ENCODE measurements around the gene SPATA21. TPM values are rescaled to one million over a fixed set of nuclear protein-coding genes. Genes with fewer than 3 reads are reported as not detected.
A peak's percentile ranks its signal among the peaks of the same experiment; 100 is the strongest.

Gene SPATA21
- total and polyA plus RNA-seq, 4 donors: 0.08 to 0.42 TPM; not detected in 2

DNA sequence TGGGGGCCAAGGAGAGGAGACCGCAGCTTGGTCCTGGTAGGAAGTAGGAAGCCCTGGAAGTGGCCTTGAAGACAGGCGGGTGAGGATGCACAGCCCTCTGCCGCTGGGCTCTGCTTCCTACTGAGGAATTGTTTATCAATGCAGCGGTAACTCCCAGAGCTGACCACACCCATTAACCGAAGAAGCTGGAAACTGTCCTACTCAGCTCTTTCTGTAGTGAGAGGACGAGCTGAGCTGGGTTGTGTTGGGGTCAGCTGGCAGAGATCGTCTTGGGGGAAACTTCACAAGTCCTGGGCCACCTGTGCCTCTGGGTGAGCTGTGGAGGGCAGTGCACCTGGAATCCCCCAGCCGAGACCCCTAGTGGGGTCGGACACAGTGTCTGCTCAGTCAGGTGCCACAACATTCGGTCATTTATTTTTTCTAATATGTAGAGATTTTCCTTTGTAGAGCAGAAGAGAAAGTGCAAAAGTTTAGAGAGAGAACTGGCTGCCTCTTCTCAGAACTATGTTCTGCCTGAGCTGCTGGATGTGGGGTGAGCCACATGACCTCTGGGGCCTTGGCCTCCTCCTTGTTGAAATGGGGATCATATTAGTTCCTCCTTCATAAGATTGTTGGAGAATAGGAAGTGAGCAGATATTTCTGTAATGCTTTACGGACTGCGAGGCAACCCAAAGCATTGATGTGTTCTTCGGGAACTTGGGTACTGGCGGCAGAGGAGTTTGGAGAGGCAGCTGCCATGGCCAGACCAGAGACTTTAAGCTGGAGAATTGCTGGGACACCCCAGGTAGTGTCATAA, 6.9 kb upstream of the SPATA21 start:
- 81% methylated on average over 14 of the region's 14 CpGs for WGBS
- peaks cover 8 to 26% (median 19%) of the 10 kb centered on the region in 4 donors for H3K36me3 ChIP-seq (ENCODE audit: control insufficient read depth in 4 of 4, insufficient read depth in 3 of 4, low read depth in 1 of 4, low read length in 3 of 4)

DNA sequence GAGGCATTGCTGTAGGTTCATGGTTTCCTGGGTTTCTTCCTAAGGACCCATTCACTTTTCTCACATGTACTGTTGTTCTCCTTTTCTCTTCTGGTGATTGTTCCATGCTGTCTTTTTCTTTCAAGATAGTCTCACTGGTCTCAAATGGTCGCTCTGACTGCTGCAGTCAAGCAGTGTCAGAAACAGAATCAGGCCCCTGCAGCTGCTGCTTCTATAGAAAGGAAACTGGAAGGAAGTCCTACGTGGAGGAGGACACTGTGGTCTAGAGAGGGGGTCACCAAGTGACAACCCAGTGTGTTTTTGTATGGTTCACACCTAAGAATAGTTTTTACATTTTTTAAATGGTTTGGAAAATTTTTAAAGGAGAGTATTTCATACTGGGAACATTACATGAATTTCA, 5.7 kb upstream of the SPATA21 start:
- Histone ChIP-seq H3K36me3 (ENCODE audit: control insufficient read depth in 4 of 4, insufficient read depth in 3 of 4, low read depth in 1 of 4, low read length in 3 of 4) (peaks cover 5 to 13% (median 12%) of the 10 kb centered on the region in 4 donors), H3K27me3 (ENCODE audit: control insufficient read depth in 4 of 4, insufficient read depth in 4 of 4, low read length in 3 of 4) (no peaks in the 10 kb centered on the region), H3K27ac (ENCODE audit: low read depth in 1 of 2, low read length in 2 of 2) (no peak overlapping the region), H3K4me1 (ENCODE audit: control insufficient read depth in 4 of 4, insufficient read depth in 4 of 4, low read length in 3 of 4) (peaks cover 3 to 27% (median 13%) of the 10 kb centered on the region in 4 donors), H3K4me3 (ENCODE audit: low read depth in 1 of 3, low read length in 3 of 3) (no peak overlapping the region), H3K9me3 (ENCODE audit: control insufficient read depth in 4 of 4, low read length in 3 of 4) (no peaks in the 10 kb centered on the region), H3K9ac (ENCODE audit: low read depth in 1 of 2, low read length in 2 of 2) (no peak overlapping the region)
- TF ChIP-seq, protein P1, sequence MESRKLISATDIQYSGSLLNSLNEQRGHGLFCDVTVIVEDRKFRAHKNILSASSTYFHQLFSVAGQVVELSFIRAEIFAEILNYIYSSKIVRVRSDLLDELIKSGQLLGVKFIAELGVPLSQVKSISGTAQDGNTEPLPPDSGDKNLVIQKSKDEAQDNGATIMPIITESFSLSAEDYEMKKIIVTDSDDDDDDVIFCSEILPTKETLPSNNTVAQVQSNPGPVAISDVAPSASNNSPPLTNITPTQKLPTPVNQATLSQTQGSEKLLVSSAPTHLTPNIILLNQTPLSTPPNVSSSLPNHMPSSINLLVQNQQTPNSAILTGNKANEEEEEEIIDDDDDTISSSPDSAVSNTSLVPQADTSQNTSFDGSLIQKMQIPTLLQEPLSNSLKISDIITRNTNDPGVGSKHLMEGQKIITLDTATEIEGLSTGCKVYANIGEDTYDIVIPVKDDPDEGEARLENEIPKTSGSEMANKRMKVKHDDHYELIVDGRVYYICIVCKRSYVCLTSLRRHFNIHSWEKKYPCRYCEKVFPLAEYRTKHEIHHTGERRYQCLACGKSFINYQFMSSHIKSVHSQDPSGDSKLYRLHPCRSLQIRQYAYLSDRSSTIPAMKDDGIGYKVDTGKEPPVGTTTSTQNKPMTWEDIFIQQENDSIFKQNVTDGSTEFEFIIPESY (IDR thresholded peaks at IDR 0.05): no peak
- TF ChIP-seq YY1 (IDR thresholded peaks at IDR 0.05) (no peak), HNF4G (IDR thresholded peaks at IDR 0.05) (no peak), FOXA2 (IDR thresholded peaks at IDR 0.05) (no peak), NR2F2 (IDR thresholded peaks at IDR 0.05) (no peak), EGR1 (IDR thresholded peaks at IDR 0.05; ENCODE audit: low read depth in 2 of 2) (no peak), FOXA1 (IDR thresholded peaks at IDR 0.05) (no peak), HNF4A (conservative IDR thresholded peaks at IDR 0.05) (no peak), GABPA (IDR thresholded peaks at IDR 0.05 in 1 of 2, conservative IDR thresholded peaks at IDR 0.05 in 1 of 2) (no peak)
- TF ChIP-seq, protein P2, sequence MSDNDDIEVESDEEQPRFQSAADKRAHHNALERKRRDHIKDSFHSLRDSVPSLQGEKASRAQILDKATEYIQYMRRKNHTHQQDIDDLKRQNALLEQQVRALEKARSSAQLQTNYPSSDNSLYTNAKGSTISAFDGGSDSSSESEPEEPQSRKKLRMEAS (IDR thresholded peaks at IDR 0.05): no peak
- TF ChIP-seq, protein P3, sequence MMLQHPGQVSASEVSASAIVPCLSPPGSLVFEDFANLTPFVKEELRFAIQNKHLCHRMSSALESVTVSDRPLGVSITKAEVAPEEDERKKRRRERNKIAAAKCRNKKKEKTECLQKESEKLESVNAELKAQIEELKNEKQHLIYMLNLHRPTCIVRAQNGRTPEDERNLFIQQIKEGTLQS (IDR thresholded peaks at IDR 0.05): no peak
- WGBS: 66% methylated on average over 2 of the region's 2 CpGs
- DNase-seq (ENCODE audit: low spot score): no peak

More for the DNA sequence above, 6.9 kb upstream of the SPATA21 start:
- TF ChIP-seq, protein P4, sequence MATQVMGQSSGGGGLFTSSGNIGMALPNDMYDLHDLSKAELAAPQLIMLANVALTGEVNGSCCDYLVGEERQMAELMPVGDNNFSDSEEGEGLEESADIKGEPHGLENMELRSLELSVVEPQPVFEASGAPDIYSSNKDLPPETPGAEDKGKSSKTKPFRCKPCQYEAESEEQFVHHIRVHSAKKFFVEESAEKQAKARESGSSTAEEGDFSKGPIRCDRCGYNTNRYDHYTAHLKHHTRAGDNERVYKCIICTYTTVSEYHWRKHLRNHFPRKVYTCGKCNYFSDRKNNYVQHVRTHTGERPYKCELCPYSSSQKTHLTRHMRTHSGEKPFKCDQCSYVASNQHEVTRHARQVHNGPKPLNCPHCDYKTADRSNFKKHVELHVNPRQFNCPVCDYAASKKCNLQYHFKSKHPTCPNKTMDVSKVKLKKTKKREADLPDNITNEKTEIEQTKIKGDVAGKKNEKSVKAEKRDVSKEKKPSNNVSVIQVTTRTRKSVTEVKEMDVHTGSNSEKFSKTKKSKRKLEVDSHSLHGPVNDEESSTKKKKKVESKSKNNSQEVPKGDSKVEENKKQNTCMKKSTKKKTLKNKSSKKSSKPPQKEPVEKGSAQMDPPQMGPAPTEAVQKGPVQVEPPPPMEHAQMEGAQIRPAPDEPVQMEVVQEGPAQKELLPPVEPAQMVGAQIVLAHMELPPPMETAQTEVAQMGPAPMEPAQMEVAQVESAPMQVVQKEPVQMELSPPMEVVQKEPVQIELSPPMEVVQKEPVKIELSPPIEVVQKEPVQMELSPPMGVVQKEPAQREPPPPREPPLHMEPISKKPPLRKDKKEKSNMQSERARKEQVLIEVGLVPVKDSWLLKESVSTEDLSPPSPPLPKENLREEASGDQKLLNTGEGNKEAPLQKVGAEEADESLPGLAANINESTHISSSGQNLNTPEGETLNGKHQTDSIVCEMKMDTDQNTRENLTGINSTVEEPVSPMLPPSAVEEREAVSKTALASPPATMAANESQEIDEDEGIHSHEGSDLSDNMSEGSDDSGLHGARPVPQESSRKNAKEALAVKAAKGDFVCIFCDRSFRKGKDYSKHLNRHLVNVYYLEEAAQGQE (IDR thresholded peaks at IDR 0.05): no peak
- TF ChIP-seq JUND (IDR thresholded peaks at IDR 0.05): no peak
- no peak for TF ChIP-seq GABPA (IDR thresholded peaks at IDR 0.05 in 1 of 2, conservative IDR thresholded peaks at IDR 0.05 in 1 of 2)
- no peak for TF ChIP-seq FOXA2 (IDR thresholded peaks at IDR 0.05)
- TF ChIP-seq HNF4G (IDR thresholded peaks at IDR 0.05): no peak
- no peak for TF ChIP-seq NR2F2 (IDR thresholded peaks at IDR 0.05)
- Histone ChIP-seq H3K9ac (ENCODE audit: low read depth in 1 of 2, low read length in 2 of 2) (no peak overlapping the region), H3K4me3 (ENCODE audit: low read depth in 1 of 3, low read length in 3 of 3) (no peak overlapping the region), H3K9me3 (ENCODE audit: control insufficient read depth in 4 of 4, low read length in 3 of 4) (no peaks in the 10 kb centered on the region), H3K27me3 (ENCODE audit: control insufficient read depth in 4 of 4, insufficient read depth in 4 of 4, low read length in 3 of 4) (no peaks in the 10 kb centered on the region), H3K27ac (ENCODE audit: low read depth in 1 of 2, low read length in 2 of 2) (no peak overlapping the region), H3K4me1 (ENCODE audit: control insufficient read depth in 4 of 4, insufficient read depth in 4 of 4, low read length in 3 of 4) (peaks cover 3 to 27% (median 13%) of the 10 kb centered on the region in 4 donors)
- DNase-seq (ENCODE audit: low spot score): peak; percentile 60
